Neural progenitor cell (in vitro differentiated cells): ENCODE measurements around the gene SMU1. TPM values are rescaled to one million over a fixed set of nuclear protein-coding genes. Genes with fewer than 3 reads are reported as not detected.

ENCODE experiments used
- DNase-seq: peaks from one replicate; pipeline ENCODE4 v3.0.0-alpha.2; 2016; ENCODE audit warnings: low spot score
- H2AFZ ChIP-seq: fragments of 200-600 bp; sonication (generic); replicated peaks from 2 replicates; pipeline ENCODE4 v1.6.1; 2016; ENCODE audit warnings: antibody characterized with exemption
- H3F3A ChIP-seq: fragments of 200-600 bp; sonication (generic); 2 replicates; pipeline ENCODE4 v1.6.1; 2016; ENCODE audit warnings: antibody characterized with exemption, low read depth
- H3K27ac ChIP-seq: fragments of 200-600 bp; sonication (generic); 2 replicates; pipeline ENCODE4 v1.5.1; 2016; ENCODE audit warnings: mild to moderate bottlenecking
- H3K27me3 ChIP-seq: fragments of 200-600 bp; sonication (generic); 2 replicates; pipeline ENCODE4 v1.6.1; 2016; ENCODE audit warnings: mild to moderate bottlenecking, moderate library complexity
- H3K36me3 ChIP-seq: fragments of 200-600 bp; sonication (generic); 2 replicates; pipeline ENCODE4 v1.5.1; 2016
- H3K4me1 ChIP-seq: fragments of 200-600 bp; sonication (generic); 2 replicates; pipeline ENCODE4 v1.6.1; 2016; ENCODE audit warnings: mixed run types
- H3K4me2 ChIP-seq: fragments of 200-600 bp; sonication (generic); 2 replicates; pipeline ENCODE4 v1.6.1; 2016
- H3K4me3 ChIP-seq: fragments of 200-600 bp; sonication (generic); 2 replicates; pipeline ENCODE4 v1.5.1; 2016
- H3K79me2 ChIP-seq: fragments of 200-600 bp; sonication (generic); 2 replicates; pipeline ENCODE4 v1.6.1; 2016; ENCODE audit warnings: low read depth
- H3K9ac ChIP-seq: fragments of 200-600 bp; sonication (generic); 2 replicates; pipeline ENCODE4 v1.6.1; 2016
- H3K9me3 ChIP-seq: fragments of 200-600 bp; sonication (generic); 2 replicates; pipeline ENCODE4 v1.5.1; 2016; ENCODE audit warnings: low read depth
- H4K20me1 ChIP-seq: fragments of 200-600 bp; sonication (generic); 2 replicates; pipeline ENCODE4 v1.6.1; 2016; ENCODE audit warnings: low read depth
- H3K27ac Mint-ChIP-seq: 3 replicates; pipeline ENCODE4 v1.8.0; 2021; ENCODE audit warnings: mixed read lengths
- H3K27me3 Mint-ChIP-seq: 2 replicates; pipeline ENCODE4 v1.8.0; 2022; ENCODE audit warnings: low read depth, mild to moderate bottlenecking, inconsistent platforms, moderate library complexity, mixed read lengths; ENCODE audit not compliant: insufficient read depth
- H3K36me3 Mint-ChIP-seq: 3 replicates; pipeline ENCODE4 v1.8.0; 2021; ENCODE audit warnings: mixed read lengths
- H3K4me1 Mint-ChIP-seq: 3 replicates; pipeline ENCODE4 v1.8.0; 2021; ENCODE audit warnings: mixed read lengths
- H3K4me3 Mint-ChIP-seq: 3 replicates; pipeline ENCODE4 v1.8.0; 2021; ENCODE audit warnings: mild to moderate bottlenecking, moderate library complexity, mixed read lengths
- H3K9me3 Mint-ChIP-seq: 3 replicates; pipeline ENCODE4 v1.8.0; 2020; ENCODE audit warnings: mixed read lengths
- EZH2 ChIP-seq: fragments of 200-600 bp; sonication (generic); IDR thresholded peaks from 2 replicates; pipeline ENCODE4 v1.6.1; 2017; ENCODE audit warnings: antibody characterized with exemption, mild to moderate bottlenecking, moderate library complexity
- EZH2phosphoT487 ChIP-seq: fragments of 200-600 bp; sonication (generic); IDR thresholded peaks from 2 replicates; pipeline ENCODE4 v1.6.1; 2017; ENCODE audit warnings: antibody characterized with exemption
- total RNA-seq: library from RNA; depleted of rRNA; stranded (reverse); fragments of >200 nt; gene quantifications from 2 replicates; pipeline ENCODE4 v1.2.3, GENCODE V29; 2015; ENCODE audit warnings: low replicate concordance
- TF ChIP-seq, protein P1 (sequence below): fragments of 200-600 bp; sonication (generic); IDR thresholded peaks from 2 replicates; pipeline ENCODE4 v1.5.1; 2017; ENCODE audit warnings: antibody characterized with exemption, mild to moderate bottlenecking

Gene SMU1
- total RNA-seq, 1 donor from 2014 or later, result 34.9 TPM

DNA sequence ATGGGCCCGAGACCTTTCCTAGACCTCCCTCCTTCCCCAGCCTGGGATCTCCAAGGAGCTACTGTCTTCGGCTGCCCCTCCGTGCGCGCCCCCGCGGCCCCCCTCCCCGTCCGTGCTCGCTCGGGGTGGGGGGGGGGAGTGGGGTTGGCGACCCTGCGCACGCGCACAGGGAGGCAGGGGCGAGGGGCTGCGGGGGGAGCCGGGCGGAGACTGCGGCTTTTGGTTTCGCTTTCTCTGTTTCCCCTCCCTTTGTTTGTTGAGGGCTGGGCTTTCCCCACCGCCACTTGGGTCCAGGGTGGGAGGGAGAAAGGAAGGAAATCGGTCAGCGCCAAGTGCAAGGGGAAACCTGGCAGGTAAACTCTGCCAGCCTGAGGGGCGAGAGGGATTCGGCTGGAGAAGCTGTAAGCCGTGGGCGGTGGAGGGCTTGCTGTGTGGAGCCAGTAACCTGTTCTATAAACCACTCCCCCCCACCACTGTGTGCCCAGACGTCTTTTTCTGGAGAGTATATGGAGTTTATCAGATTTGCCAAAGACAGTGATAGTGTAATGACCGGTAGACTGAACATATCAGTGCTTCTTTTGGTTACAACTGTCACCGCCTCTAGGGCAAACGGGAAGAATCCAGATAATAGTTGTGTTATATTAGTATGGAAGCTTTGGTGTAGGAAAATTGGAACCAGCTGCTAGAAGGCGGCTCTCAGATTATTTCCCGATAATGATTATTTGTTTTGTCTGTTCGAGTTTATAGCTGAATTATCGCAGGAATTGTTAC lies 50.7 kb downstream of the SMU1 start:
- peaks cover 98% of the 10 kb centered on the region for H3K79me2 ChIP-seq
- no peaks in the 10 kb centered on the region for H3K9me3 ChIP-seq
- peak overlapping the region; percentile 48 for H3K27ac Mint-ChIP-seq
- H3K9me3 Mint-ChIP-seq, result no peaks in the 10 kb centered on the region
- peak overlapping the region; percentile 92 for H3K27ac ChIP-seq
- H3K4me3 Mint-ChIP-seq, result peak overlapping the region; percentile 97
- H3F3A ChIP-seq, result no peaks in the 10 kb centered on the region
- no peak for TF ChIP-seq EZH2
- TF ChIP-seq, protein P1, sequence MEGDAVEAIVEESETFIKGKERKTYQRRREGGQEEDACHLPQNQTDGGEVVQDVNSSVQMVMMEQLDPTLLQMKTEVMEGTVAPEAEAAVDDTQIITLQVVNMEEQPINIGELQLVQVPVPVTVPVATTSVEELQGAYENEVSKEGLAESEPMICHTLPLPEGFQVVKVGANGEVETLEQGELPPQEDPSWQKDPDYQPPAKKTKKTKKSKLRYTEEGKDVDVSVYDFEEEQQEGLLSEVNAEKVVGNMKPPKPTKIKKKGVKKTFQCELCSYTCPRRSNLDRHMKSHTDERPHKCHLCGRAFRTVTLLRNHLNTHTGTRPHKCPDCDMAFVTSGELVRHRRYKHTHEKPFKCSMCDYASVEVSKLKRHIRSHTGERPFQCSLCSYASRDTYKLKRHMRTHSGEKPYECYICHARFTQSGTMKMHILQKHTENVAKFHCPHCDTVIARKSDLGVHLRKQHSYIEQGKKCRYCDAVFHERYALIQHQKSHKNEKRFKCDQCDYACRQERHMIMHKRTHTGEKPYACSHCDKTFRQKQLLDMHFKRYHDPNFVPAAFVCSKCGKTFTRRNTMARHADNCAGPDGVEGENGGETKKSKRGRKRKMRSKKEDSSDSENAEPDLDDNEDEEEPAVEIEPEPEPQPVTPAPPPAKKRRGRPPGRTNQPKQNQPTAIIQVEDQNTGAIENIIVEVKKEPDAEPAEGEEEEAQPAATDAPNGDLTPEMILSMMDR, result no peak
- no peak for TF ChIP-seq EZH2phosphoT487
- peak overlapping the region; percentile 77 for H3K9ac ChIP-seq
- H3K4me3 ChIP-seq, result peak overlapping the region; percentile 71
- H3K4me1 ChIP-seq, result peaks cover 25% of the 10 kb centered on the region
- peaks cover 4% of the 10 kb centered on the region for H3K27me3 Mint-ChIP-seq
- peaks cover 29% of the 10 kb centered on the region for H3K4me1 Mint-ChIP-seq
- H3K36me3 Mint-ChIP-seq, result peaks cover 24% of the 10 kb centered on the region
- H4K20me1 ChIP-seq, result peaks cover 78% of the 10 kb centered on the region
- H3K4me2 ChIP-seq, result peak overlapping the region; percentile 95
- peak; percentile 87 for DNase-seq
- H2AFZ ChIP-seq, result no peak overlapping the region
- H3K36me3 ChIP-seq, result peaks cover 29% of the 10 kb centered on the region
- no peaks in the 10 kb centered on the region for H3K27me3 ChIP-seq

DNA sequence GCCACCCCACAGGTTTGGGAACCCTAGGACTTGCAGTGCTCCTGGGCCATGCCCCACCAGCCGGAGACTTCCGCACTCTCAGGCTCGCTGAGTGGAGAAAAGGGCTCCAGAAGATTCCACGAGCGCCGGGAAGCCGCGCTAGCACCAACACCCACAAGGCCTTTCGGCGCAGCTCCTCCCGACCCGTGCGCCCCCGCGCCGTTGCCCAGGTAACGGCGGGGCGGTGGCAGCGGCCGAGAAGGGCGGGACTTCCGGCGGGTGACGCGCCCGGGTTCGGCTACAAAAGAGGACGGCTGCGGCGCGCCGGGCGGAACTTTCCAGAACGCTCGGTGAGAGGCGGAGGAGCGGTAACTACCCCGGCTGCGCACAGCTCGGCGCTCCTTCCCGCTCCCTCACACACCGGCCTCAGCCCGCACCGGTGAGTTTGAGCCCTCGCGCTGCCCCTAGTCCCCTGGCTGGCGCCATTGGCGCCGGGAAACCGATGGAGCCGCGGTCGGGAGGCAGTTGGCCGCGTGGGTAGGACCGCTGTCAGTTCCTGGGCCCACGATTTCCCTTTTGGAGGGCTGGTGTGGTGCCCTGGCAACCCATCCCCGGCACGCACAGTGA lies 51.4 kb downstream of the SMU1 start, which contains the start of gene DNAJA1:
Gene DNAJA1 (plus strand): TSS at position 308 of the 606 bp plus-strand sequence. CDS start 1,212 bp downstream, outside the sequence.
- peak within 1 kb of the TSS; percentile 71 for H3K4me3 ChIP-seq
- H3K9ac ChIP-seq, result peak within 1 kb of the TSS; percentile 77
- peak within 1 kb of the TSS; percentile 95 for H3K4me2 ChIP-seq
- peaks cover 98% of the 10 kb centered on the region for H3K79me2 ChIP-seq
- peak within 1 kb of the TSS; percentile 97 for H3K4me3 Mint-ChIP-seq
- H3K27ac Mint-ChIP-seq, result peak within 1 kb of the TSS; percentile 90
- no peaks in the 10 kb centered on the region for H3K27me3 ChIP-seq
- no peak for TF ChIP-seq EZH2phosphoT487
- TF ChIP-seq, protein P1, result no peak
- no peak for TF ChIP-seq EZH2
- H3K36me3 ChIP-seq, result peaks cover 22% of the 10 kb centered on the region
- peaks cover 25% of the 10 kb centered on the region for H3K4me1 ChIP-seq
- peaks cover 4% of the 10 kb centered on the region for H3K27me3 Mint-ChIP-seq
- peak within 1 kb of the TSS; percentile 34 for H2AFZ ChIP-seq
- H4K20me1 ChIP-seq, result peaks cover 71% of the 10 kb centered on the region
- no peaks in the 10 kb centered on the region for H3F3A ChIP-seq
- H3K36me3 Mint-ChIP-seq, result peaks cover 27% of the 10 kb centered on the region
- no peaks in the 10 kb centered on the region for H3K9me3 Mint-ChIP-seq
- peak; percentile 97 for DNase-seq
- no peaks in the 10 kb centered on the region for H3K9me3 ChIP-seq
- H3K4me1 Mint-ChIP-seq, result peaks cover 29% of the 10 kb centered on the region
- peak within 1 kb of the TSS; percentile 92 for H3K27ac ChIP-seq

DNA sequence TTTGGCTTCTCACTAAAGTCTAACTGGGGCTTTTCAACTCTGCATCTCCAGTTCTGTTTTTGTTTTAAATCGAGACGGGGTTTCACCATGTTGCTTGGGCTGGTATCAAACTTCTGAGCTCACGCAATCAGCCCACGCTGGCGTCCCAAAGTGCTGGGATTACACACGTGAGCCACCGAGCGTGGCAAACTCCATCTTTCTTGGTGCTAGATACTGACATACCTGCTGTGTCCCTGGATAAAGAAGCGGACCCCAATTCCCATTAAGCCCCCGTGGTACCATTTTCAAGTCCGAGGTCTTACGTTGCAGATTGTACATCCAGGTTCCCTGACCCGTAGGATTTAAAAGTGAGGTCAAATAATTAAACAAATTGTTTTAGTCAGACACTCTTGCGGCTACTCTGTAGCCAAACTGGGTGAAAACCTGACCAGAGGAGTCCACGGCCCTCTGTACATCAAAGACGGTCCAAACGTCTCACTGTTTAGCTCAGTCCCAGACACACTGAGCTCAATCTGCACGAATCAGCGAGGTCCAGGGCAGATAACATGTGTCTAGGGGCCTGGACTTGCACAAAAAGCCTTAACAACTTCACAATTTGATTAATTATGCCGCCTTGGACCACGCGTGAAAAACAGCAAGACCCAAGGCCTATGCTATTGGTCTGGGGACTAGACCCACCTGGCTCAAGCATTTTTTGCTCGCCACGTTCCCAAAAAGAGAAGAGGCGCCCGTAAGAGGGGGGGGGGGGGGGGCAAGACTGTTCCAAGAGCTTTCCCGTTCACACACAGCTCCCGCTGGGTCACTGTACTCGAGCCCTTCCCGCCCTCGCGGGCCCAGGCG lies 52.1 kb downstream of the SMU1 start:
- H3F3A ChIP-seq, result no peaks in the 10 kb centered on the region
- peak overlapping the region; percentile 75 for H3K9ac ChIP-seq
- DNase-seq, result peak; percentile 23
- no peaks in the 10 kb centered on the region for H3K9me3 Mint-ChIP-seq
- peaks cover 25% of the 10 kb centered on the region for H3K4me1 ChIP-seq
- peak overlapping the region; percentile 90 for H3K27ac Mint-ChIP-seq
- peak overlapping the region; percentile 75 for H3K27ac ChIP-seq
- H3K4me3 Mint-ChIP-seq, result peak overlapping the region; percentile 97
- H3K27me3 ChIP-seq, result no peaks in the 10 kb centered on the region
- TF ChIP-seq EZH2phosphoT487 (no peak), EZH2 (no peak)
- TF ChIP-seq, protein P1, result no peak
- H2AFZ ChIP-seq, result peak overlapping the region; percentile 34
- H3K36me3 ChIP-seq, result peaks cover 19% of the 10 kb centered on the region
- H3K79me2 ChIP-seq, result peaks cover 98% of the 10 kb centered on the region
- H3K36me3 Mint-ChIP-seq, result peaks cover 25% of the 10 kb centered on the region
- peaks cover 64% of the 10 kb centered on the region for H4K20me1 ChIP-seq
- H3K4me2 ChIP-seq, result peak overlapping the region; percentile 95
- peak overlapping the region; percentile 71 for H3K4me3 ChIP-seq
- peaks cover 27% of the 10 kb centered on the region for H3K4me1 Mint-ChIP-seq
- peaks cover 4% of the 10 kb centered on the region for H3K27me3 Mint-ChIP-seq
- H3K9me3 ChIP-seq, result no peaks in the 10 kb centered on the region
